GM12801 (cell line): ENCODE results near the gene PIK3R1.

Experiments used
- TF ChIP-seq, protein P1 (sequence below): IDR thresholded peaks from one replicate; pipeline ENCODE4 v1.5.1; 2011; ENCODE audit warnings: control low read depth; ENCODE audit not compliant: insufficient read length; ENCODE audit errors: extremely low read depth

Gene PIK3R1

DNA sequence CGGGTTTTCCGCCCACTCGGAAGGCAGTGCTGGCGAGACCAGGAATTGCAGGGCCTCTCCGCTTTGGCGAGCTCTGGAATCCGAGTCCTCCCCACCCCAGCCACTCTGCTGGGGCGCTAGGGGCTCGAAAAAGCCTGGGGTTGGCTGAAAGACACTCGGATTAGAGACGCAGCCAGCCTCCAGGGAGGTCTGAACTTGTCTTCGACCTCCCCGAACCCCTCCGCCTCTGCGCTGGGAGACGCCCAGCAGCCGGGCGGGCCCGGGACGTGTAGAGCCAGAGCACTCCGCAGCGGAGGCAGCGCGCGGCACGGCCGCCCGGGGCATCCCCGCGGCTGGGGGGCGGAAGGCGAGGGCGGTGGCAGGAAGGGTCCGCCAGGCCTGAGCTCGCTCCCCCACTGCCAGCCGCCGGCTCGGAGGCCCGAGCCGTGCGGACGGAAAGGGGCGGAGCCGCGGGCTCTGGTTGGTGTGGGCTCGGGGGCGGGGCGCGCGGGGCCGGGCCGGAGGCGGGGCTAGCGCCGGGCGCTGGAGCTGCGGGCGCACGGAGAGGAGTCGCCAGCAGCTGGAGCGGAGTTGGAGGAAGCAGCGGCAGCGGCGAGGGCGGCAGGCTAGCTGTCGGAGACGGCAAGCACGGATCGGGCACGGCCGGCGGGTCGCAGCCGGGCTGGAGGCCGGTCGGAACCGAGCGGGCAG lies at the start of gene PIK3R1:
Gene PIK3R1 (plus strand): TSS at position 549 of the 690 bp plus-strand sequence. CDS start 10,920 bp downstream, outside the sequence.
- TF ChIP-seq, protein P1, sequence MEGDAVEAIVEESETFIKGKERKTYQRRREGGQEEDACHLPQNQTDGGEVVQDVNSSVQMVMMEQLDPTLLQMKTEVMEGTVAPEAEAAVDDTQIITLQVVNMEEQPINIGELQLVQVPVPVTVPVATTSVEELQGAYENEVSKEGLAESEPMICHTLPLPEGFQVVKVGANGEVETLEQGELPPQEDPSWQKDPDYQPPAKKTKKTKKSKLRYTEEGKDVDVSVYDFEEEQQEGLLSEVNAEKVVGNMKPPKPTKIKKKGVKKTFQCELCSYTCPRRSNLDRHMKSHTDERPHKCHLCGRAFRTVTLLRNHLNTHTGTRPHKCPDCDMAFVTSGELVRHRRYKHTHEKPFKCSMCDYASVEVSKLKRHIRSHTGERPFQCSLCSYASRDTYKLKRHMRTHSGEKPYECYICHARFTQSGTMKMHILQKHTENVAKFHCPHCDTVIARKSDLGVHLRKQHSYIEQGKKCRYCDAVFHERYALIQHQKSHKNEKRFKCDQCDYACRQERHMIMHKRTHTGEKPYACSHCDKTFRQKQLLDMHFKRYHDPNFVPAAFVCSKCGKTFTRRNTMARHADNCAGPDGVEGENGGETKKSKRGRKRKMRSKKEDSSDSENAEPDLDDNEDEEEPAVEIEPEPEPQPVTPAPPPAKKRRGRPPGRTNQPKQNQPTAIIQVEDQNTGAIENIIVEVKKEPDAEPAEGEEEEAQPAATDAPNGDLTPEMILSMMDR = no peak

DNA sequence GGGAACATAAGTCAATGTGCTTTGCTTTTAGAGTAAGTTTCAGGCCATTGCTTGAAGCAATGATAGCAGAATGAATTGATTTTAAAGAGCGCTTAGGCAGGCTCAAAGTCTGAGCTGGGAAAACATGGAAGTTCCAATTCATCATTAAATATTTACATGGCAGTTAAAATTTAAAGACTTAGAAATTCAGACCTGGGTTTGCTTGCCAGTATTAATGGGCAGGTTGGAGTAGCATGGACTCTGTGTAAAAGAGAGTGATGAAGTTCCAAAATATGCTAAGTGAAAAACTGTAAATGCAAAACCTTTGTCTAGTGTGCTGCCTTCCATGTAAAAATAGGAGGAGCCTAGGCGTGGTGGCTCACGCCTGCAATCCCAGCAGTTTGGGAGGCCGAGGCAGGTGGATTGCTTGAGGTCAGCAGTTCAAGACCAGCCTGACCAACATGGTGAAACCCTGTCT lies 48.3 kb upstream of the PIK3R1 start:
- TF ChIP-seq, protein P1 = no peak

DNA sequence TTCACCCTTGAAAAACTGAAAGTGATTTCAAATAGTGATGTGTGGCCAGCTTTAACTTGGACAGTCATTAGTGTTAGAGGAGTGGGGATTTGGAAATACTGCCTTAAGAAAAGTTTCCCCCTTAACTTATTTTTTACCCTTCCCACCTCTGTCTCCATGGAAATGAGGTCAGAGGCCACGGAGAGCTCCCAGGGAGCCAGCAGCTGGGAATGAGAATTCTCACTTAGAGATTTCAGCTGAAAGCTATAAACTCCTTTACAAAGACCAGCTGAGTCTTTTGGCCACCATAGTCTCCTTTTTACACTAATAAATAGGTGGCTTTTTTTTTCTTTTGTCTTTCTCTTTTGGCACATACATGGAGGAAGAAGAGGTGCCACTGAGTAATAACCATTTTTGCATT lies 45.7 kb upstream of the PIK3R1 start:
- TF ChIP-seq, protein P1 = no peak

DNA sequence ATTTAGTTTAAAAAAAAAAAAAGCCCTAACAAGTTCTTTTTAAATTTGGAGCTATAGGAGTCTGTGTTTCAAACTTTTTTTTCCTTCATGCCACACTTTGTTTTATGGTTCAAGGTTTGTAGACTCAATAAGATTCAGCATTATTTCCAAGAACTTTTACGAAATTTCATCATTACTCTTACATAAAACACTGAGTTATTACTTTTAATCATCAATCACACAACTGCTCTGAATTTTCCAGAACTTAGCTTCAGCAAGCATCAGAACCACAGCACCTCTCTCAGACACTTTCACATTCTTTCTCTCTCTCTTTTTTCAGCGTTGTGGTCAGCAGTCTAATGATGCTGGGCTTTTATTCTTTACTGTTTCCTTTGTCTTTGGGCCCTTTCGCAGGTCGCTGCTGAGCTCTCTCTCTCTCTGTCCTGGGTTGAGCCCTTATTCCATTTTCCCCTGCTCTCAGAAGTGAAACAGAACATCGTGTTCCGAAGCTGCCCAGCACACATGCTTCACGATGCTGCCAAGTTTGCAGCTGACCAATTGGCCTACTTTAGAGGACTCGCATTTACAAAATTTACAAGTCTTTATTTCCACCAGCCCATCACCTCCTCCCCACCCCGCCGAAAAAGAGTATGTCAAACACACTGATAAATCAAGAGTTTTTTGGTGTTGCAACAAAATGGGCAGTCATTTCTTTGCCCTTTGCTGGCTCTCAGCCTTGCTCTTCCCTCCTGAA lies 44.6 kb upstream of the PIK3R1 start:
- TF ChIP-seq, protein P1 = no peak

DNA sequence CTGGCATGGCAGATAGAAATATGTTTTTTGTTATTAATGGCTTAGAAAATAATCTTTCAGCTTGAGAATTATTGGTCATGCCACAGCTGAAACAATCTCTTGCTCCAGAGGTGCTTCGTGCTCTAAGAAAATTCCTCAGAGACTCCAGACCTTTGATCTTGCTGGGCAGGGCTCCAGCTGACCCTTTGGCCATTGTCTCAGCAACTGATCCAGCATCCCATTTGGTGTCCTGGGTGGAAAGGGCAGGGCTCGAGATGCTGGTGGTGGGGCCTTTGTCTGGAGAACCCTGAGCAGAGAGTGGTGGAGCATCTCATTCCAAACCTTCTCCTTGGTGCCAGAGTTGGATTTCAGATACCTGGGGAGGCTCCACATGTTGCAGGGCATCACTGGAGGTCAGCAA lies 43.2 kb upstream of the PIK3R1 start:
- TF ChIP-seq, protein P1 = no peak

DNA sequence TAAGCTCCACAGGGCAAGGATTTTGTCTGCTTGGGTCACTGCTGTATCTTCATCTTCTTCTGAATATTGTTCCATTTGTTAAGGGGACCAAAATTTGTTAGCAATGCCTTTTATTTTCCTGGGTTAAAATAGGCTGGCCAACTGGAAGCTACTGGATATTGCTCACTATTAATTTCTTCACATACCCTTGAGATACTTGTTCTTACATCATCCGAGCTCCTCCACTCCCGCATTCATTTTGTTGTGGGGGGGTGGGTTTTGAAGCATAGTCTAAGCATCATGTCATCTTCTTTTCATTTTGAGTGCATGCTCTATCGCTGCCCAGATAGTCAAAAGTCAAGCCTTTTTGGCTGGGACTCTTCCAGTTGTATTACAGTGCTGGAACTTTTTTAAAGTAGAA lies 42.5 kb upstream of the PIK3R1 start:
- TF ChIP-seq, protein P1 = no peak

DNA sequence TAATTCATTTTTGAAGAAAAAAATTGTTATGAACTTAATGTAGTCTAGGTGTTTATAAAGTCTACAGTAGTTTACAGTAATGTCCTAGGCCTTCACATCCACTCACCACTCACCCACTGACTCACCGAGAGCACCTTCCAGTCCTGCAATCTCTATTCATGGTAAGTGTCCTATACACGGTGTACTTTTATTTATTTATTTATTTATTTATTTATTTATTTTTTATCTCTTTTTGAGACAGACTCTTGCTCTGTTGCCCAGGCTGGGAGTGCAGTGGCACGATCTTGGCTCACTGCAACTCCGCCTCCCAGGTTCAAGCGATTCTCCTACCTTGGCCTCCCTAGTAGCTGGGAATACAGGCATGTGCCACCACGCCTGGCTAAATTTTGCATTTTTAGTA lies 39.3 kb upstream of the PIK3R1 start:
- TF ChIP-seq, protein P1 = no peak
